OCI-LY7 (cell line): ENCODE results near the gene FCAMR.

Experiments used
- EZH2phosphoT487 ChIP-seq: fragments of 200-600 bp; sonication (generic); IDR thresholded peaks from 2 replicates; pipeline ENCODE4 v1.6.1; 2018; ENCODE audit warnings: low read depth, borderline replicate concordance, mild to moderate bottlenecking, mixed run types, antibody characterized with exemption, low read length, moderate library complexity, mixed read lengths
- TF ChIP-seq, protein P1 (sequence below): fragments of 200-600 bp; sonication (generic); conservative IDR thresholded peaks from 2 replicates; pipeline ENCODE4 v1.5.1; 2014; ENCODE audit warnings: mild to moderate bottlenecking, antibody characterized with exemption, low read length, moderate library complexity, mixed read lengths

DNA sequence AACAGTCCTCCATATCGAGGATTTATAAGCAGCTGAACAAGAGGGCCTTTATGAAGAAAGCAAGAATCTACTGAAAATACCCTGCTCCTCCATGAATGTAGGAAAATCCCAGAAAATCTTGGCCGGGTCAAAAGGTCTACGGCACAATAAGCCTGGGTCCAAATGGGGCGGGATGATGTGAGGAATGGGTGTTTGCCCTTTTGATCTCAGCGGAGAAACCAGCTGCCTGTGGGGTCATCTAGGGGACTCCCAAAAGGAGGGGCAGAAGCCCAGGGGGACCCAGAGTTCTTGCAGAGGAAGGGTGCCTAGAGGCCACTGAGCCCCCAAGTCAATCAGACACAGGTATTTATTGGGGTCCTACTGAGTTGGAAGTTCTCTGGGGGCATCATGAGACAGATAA lies 12.6 kb downstream of the FCAMR start:
- TF ChIP-seq, protein P1, sequence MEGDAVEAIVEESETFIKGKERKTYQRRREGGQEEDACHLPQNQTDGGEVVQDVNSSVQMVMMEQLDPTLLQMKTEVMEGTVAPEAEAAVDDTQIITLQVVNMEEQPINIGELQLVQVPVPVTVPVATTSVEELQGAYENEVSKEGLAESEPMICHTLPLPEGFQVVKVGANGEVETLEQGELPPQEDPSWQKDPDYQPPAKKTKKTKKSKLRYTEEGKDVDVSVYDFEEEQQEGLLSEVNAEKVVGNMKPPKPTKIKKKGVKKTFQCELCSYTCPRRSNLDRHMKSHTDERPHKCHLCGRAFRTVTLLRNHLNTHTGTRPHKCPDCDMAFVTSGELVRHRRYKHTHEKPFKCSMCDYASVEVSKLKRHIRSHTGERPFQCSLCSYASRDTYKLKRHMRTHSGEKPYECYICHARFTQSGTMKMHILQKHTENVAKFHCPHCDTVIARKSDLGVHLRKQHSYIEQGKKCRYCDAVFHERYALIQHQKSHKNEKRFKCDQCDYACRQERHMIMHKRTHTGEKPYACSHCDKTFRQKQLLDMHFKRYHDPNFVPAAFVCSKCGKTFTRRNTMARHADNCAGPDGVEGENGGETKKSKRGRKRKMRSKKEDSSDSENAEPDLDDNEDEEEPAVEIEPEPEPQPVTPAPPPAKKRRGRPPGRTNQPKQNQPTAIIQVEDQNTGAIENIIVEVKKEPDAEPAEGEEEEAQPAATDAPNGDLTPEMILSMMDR = no peak
- no peak for TF ChIP-seq EZH2phosphoT487
